Smooth muscle cell (in vitro differentiated cells): ENCODE results near the gene SLC2A1. TPM values are rescaled to one million over a fixed set of nuclear protein-coding genes. Genes with fewer than 3 reads are reported as not detected.

Experiments used
- DNase-seq: peaks from one replicate; lab custom pipeline; 2025; ENCODE audit not compliant: unreplicated experiment; lab: John Stamatoyannopoulos, UW
- H2AFZ ChIP-seq: fragments of 200-600 bp; sonication (generic); 2 replicates; pipeline ENCODE4 v1.6.0; 2016; ENCODE audit warnings: antibody characterized with exemption, low read depth, mild to moderate bottlenecking
- H3F3A ChIP-seq: fragments of 200-600 bp; sonication (generic); 2 replicates; pipeline ENCODE4 v1.6.0; 2017; ENCODE audit warnings: antibody characterized with exemption, low read depth
- H3K27ac ChIP-seq: fragments of 200-600 bp; sonication (generic); 2 replicates; pipeline ENCODE4 v1.5.1; 2016; ENCODE audit warnings: low read depth, mild to moderate bottlenecking
- H3K27me3 ChIP-seq: fragments of 200-600 bp; sonication (generic); 2 replicates; pipeline ENCODE4 v1.6.1; 2016; ENCODE audit warnings: low read depth, mild to moderate bottlenecking
- H3K36me3 ChIP-seq: fragments of 200-600 bp; sonication (generic); 2 replicates; pipeline ENCODE4 v1.5.1; 2016; ENCODE audit warnings: low read depth
- H3K4me1 ChIP-seq: fragments of 200-600 bp; sonication (generic); 2 replicates; pipeline ENCODE4 v1.5.1; 2016; ENCODE audit warnings: low read depth
- H3K4me2 ChIP-seq: fragments of 200-600 bp; sonication (generic); 2 replicates; pipeline ENCODE4 v1.6.0; 2016; ENCODE audit warnings: mild to moderate bottlenecking
- H3K4me3 ChIP-seq: fragments of 200-600 bp; sonication (generic); 2 replicates; pipeline ENCODE4 v1.5.1; 2016; ENCODE audit warnings: mild to moderate bottlenecking
- H3K79me2 ChIP-seq: fragments of 200-600 bp; sonication (generic); 2 replicates; pipeline ENCODE4 v1.6.0; 2016; ENCODE audit warnings: low read depth, mild to moderate bottlenecking
- H3K9ac ChIP-seq: fragments of 200-600 bp; sonication (generic); 2 replicates; pipeline ENCODE4 v1.6.0; 2016; ENCODE audit warnings: low read depth
- H3K9me3 ChIP-seq: fragments of 200-600 bp; sonication (generic); replicated peaks from 2 replicates; pipeline ENCODE4 v1.5.1; 2016; ENCODE audit warnings: low read depth
- H4K20me1 ChIP-seq: fragments of 200-600 bp; sonication (generic); 2 replicates; pipeline ENCODE4 v1.6.0; 2016; ENCODE audit warnings: low read depth
- CTCF ChIP-seq: fragments of 200-600 bp; sonication (generic); IDR thresholded peaks from 2 replicates; pipeline ENCODE4 v1.5.1; 2017; ENCODE audit warnings: borderline replicate concordance, mild to moderate bottlenecking, antibody characterized with exemption; ENCODE audit not compliant: insufficient read depth, poor library complexity, severe bottlenecking
- WGBS: methylation state at CpG from one replicate; pipeline ENCODE4 v1.1.7; 2016; ENCODE audit warnings: low lambda C conversion rate; 5-methylcytosine and 5-hydroxymethylcytosine counted together
- polyA plus RNA-seq: library from polyadenylated mRNA; unstranded; fragments of >200 nt; fragmentation: Nextera tagmentation; extraction: Ambion mirVana; gene quantifications from 2 replicates; pipeline ENCODE4 v1.2.1, GENCODE V29; 2016
- total RNA-seq: library from RNA; depleted of rRNA; stranded (reverse); fragments of >200 nt; gene quantifications from 2 replicates; pipeline ENCODE4 v1.2.3, GENCODE V29; 2014

Gene SLC2A1
- total and polyA plus RNA-seq, 2 experiments from 2014 or later, result 275 to 1,091 TPM

- peaks cover 2% of the 10 kb centered on the region for H3K4me1 ChIP-seq
- peaks cover 100% of the 10 kb centered on the region for H4K20me1 ChIP-seq
- no peak for TF ChIP-seq CTCF
- no peaks in the 10 kb centered on the region for H3K36me3 ChIP-seq
- H3K27me3 ChIP-seq, result no peaks in the 10 kb centered on the region
- no peak for DNase-seq
- H3K9ac ChIP-seq, result no peak overlapping the region
- 51% methylated on average over 11 of the region's 11 CpGs for WGBS
- H3K4me3 ChIP-seq, result no peak overlapping the region
- H3K79me2 ChIP-seq, result peaks cover 35% of the 10 kb centered on the region
- H3K27ac ChIP-seq, result peak overlapping the region; percentile 58
- H3K9me3 ChIP-seq, result no peaks in the 10 kb centered on the region
- H2AFZ ChIP-seq, result no peak overlapping the region
- peaks cover 11% of the 10 kb centered on the region for H3F3A ChIP-seq
- H3K4me2 ChIP-seq, result no peak overlapping the region
These were observed 26.7 kb downstream of the SLC2A1 start for GRCh38 chr1:42931911-42932422.

GRCh38 chr1:42931108-42931539 lies 27.5 kb downstream of the SLC2A1 start:
- Histone ChIP-seq H3K27ac (peak overlapping the region; percentile 58), H3K9ac (no peak overlapping the region)
- DNase-seq, result no peak

GRCh38 chr1:42930178-42931107 lies 28.2 kb downstream of the SLC2A1 start:
- Histone ChIP-seq H3K9me3 (no peaks in the 10 kb centered on the region), H3K79me2 (peaks cover 22% of the 10 kb centered on the region), H3K4me1 (peaks cover 10% of the 10 kb centered on the region), H3K4me3 (no peak overlapping the region), H3K36me3 (no peaks in the 10 kb centered on the region), H4K20me1 (peaks cover 87% of the 10 kb centered on the region), H3K4me2 (no peak overlapping the region), H2AFZ (no peak overlapping the region), H3F3A (peaks cover 18% of the 10 kb centered on the region), H3K9ac (no peak overlapping the region), H3K27ac (no peak overlapping the region), H3K27me3 (no peaks in the 10 kb centered on the region)
- WGBS, result 95% methylated on average over 25 of the region's 25 CpGs
- no peak for DNase-seq
- no peak for TF ChIP-seq CTCF

More at GRCh38 chr1:42931108-42931539, 27.5 kb downstream of the SLC2A1 start:
- Histone ChIP-seq H4K20me1 (peaks cover 94% of the 10 kb centered on the region), H3K27me3 (no peaks in the 10 kb centered on the region), H3K79me2 (peaks cover 29% of the 10 kb centered on the region), H3K36me3 (no peaks in the 10 kb centered on the region), H3K4me1 (peaks cover 3% of the 10 kb centered on the region), H3K4me3 (no peak overlapping the region), H2AFZ (no peak overlapping the region), H3F3A (peaks cover 14% of the 10 kb centered on the region), H3K4me2 (no peak overlapping the region), H3K9me3 (no peaks in the 10 kb centered on the region)
- WGBS, result 77% methylated on average over 7 of the region's 7 CpGs
- TF ChIP-seq CTCF, result peak; percentile 48
